Inflammatory macrophage (primary cell): Measurements from ENCODE around the gene CCNQ.

ENCODE experiments used
- DNase-seq, 2 donors: peaks; one replicate each; pipeline ENCODE4 v3.0.0-alpha.2; 2020 to 2022

CCNQ gene

GRCh38 chrX:153595859-153596857 is 2.8 kb downstream of the CCNQ start:
- DNase-seq, result no peak

- no peak for DNase-seq
These were observed 3.6 kb downstream of the CCNQ start for GRCh38 chrX:153595387-153595786.

DNA sequence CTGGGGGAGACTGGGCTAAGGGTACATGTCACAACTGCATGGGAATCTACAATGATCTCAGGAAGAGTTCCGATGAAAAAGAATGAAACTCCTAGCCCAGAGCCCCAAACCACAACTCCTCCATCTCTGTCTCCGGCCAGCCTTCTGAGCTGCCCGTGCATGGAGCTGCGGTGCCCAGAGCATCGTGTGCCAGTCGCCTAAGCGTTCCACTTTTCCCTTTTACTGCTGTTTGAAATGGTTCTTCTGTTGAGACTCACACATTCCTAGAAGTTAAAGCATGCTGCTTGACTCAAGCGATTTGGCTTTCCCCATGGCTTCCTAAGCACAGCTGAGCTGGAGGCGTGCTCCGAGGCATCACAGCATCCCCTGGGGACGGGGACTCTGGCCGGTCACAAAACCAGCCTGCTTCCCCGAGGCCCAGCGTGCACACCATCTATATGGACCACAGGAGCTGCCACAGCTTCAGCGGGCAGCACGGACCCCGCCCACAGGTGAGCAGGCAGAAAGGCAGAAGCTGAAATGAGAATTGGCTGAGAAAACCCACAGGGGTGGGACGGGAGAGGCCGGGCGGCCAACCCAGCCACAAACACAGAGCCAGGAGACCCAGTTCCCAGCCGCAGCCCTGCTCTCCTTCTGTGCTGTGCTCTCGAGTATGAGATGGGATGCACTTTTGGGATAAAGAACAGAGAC is 5.0 kb downstream of the CCNQ start:
- no peak for DNase-seq

- no peak for DNase-seq
These were observed 5.8 kb downstream of the CCNQ start for GRCh38 chrX:153592966-153593688.

DNA sequence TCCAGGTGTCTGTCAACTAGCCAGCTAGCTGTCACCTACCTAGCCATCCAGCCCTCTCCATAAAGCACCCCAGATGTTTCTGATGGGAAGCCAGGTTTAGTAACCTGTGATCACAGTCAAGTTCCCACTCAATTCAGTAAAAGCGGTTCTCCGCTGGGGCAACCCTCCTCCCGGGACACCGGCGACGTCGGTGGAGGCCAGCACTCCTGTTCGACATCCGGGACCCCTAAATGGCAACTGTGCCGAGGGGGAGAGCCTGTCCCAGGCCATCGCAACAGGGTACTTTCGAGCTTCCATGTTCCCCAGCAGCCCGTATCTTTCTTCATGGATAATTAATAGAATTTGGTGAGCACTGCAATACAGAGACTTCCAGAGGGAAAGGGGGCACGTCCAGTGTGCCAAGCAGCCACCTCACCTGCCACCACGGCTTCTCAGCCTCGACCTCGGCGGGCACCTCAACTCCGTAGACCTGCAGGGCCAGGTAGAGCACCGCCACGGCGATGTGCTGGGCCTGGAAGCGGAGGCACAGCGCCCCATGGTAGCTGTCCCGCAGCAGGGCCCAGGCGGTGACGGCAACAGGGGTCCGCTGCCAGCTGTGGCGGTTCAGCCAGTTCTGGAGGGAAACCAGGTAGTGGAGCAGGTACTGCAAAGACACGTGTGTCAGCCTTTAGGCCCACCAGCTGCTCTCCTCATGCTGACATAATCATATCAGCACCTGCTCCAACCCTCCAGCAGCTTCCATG is 6.7 kb downstream of the CCNQ start:
- DNase-seq, result no peak

DNA sequence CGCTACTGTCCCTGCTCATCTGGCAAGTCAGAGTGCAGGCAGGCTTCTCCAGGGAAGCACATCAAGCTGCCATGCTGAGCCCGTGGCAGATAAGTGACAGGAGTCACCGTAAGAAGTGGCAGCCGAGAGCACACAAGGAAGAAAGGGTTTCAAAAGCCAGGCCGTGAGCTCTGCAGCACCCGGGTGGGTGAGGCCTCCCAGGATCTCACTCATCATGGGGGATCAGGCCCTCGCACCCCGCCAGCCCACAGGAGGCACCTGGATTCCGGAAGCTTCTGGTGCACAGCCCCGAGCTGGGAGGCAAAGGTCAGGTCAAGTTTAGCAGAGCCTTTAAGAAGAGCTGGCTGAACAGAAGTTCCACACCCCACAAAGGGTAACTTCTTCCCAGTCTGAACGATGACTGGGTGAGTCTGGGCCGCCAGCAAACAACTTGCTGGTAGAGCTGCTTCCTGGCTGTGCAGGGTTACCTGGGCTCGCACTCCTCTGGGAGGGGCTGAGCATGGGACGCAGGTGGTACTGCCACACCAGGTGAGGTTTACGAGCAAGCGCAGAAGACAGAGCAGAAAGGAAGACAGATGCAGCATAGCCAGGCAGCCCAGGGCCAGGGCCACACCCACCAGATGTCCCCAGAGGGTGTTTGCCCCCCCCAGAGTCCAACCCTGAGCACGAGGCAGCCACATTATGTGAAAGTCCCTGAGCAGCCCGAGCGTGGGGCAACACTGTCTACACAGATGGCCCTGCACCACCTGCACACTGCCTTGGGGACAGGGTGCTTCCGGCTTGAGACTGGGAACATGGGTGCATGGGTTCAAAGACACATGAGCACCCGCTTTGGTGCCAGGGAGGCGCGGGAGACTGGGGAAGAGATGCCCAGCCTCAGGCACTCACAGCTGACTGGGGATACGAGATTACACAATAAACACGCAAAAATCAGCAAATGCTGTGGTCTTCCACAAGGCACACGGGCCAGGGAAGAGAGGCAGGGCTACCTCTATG is 7.7 kb downstream of the CCNQ start:
- DNase-seq, result no peak

DNA sequence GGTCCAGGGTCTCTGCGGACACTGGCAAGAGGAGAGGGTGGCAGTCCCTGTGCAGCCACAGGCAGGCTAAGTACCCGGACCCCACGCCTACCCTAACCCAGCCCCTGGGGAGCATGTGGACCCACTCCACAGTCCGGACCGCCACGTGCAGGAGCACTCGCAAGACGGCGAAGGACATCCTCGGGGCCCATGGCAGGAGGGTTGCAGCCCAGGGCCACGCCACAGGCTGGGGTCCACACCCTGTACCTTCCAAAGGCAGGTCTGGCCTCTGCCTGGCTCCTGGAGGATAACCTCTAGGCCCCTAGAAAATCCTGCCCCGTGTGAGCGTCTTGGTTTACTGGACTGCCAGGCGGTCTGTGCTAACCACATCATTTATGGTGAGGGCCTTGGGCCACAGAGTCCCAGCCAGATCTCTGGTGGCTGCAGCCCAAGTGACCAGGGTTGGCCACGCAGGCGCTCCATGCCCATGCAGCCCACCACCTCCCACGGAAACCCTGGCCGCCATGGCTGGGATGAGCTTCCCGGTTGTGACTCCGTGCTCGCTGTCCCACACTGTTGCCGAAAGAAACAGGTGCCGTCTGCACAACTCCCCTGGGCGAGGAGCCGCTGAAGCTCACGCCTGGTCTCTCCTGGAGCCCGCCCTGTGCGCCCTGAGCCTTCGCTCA is 10.0 kb downstream of the CCNQ start:
- no peak for DNase-seq

DNA sequence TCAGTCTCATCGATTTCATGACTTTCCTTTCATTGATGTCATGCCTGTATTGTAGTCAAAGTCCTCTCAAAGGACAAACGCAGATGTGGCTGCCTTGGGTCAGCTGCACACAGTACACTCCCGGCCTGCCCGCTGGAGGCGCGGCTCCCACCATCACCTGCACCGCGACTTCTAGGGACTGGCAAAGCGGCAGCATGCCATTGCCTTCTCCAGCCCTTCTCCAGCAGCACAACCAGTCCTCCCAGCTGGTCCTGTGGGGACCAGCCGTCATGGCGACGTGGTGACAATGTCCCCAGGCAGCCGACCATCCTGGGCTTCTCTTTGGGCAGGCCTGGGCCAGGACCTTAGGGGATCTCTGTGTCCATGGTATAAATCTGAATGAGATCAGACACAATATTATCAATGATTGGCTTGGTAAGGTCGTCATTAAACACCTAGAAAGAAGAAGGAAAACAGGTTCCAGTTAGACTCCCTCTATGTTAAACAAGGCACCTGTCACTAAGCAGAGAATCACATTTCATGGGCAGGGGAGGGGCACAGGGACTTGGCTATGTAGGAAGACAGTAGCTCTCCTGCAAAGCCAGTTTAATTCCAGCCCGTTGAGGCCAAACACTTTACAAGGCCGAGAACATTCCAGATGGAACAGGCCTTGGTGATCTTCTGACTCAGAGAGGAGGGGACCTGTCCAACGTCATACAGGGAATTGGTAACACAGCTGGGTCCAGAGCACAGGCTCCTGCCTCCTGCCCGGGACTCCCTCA is 10.7 kb downstream of the CCNQ start:
- DNase-seq, result no peak

DNA sequence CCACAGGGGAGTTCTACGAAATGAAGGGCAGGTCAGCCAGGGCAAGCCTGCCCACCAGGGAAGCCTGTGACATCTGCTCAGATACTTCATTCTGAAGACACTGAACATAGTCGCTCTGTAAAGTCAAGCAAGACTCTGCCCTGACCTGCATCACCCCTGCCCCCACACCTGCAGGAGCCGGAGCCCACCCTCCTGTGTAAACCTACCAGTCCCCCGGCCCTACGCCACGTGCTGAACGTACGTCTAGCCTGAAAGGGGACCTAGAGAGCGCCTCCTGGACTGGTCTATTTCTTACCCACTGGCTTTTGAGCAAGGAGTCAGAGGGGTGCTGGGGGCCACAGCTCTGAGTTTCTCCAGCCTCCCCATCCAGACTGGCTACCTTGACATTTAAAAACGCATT is 11.6 kb downstream of the CCNQ start:
- DNase-seq, result no peak

DNA sequence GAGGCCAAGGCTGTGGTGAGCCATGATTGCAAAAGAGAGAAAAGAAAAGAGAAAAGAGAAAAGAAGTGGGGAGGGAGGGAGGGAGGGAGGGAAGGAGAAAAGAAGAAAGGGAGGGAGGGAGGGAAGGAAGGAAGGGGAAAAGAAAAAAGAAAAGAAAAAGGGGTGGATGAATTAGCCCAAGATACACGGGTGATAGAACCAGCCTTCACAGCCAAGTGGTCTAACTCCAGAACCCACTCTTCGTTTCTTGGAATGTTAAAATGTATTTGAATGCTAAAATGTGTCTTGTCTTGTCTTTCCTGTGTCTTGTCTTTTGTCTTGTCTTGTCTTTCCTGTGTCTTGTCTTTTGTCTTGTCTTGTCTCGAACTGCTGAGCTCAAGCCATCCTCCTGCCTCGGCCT is 13.1 kb downstream of the CCNQ start:
- no peak for DNase-seq

- DNase-seq, result no peak
These were observed 15.5 kb downstream of the CCNQ start for GRCh38 chrX:153583433-153583832.

DNA sequence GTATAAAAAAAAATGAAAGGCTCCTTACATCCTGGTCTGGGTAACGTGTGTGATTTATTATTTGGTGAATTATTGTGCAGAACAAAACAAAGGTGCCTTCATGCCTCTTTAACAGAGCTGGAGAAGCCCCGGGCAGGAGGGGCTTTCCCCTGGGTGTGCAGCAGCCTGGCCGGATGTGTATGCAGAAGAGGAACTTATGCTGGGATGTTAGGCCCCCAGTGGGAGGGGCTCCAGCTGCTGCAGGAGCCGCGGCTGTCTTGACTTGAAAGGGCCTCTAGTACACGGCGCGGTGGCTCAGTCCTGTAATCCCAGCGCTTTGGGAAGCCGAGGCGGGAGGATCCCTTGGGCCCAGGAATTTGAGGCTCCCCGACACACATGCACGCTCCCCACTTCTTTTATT is 16.0 kb downstream of the CCNQ start:
- DNase-seq, result peak; percentile 39 to 68

DNA sequence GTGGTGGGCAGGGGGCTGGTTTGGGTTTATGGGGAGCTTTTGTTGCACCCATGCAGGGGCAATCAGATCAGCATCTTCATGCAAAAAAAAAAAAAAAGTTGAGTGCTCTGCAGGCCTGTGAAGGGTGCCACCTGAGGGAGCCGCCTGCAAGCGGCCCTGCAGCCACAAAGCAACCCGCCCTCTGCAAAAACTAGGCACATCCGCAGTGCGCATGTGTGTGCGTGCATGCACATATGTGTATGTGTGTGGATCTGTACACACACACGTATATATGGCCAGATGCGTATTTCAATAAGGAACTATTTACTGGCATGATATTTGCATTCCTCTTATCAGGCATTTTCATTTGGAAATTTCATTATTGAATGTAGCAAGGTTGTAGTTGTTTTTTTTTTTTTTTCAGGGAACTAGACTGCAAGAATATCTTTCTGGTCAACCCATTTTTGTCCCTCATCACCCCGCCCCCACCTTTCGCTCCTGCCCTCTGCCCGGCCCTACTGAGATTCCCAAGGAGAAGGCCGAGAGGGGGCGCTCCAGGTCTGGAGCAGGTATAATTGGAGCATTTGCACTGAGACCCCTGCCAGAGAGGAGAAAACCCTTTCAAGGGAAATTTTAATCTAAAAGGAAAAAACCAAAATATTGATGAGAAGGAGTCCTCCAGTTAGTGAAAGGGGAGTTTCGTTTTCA is 18.1 kb downstream of the CCNQ start:
- no peak for DNase-seq

DNA sequence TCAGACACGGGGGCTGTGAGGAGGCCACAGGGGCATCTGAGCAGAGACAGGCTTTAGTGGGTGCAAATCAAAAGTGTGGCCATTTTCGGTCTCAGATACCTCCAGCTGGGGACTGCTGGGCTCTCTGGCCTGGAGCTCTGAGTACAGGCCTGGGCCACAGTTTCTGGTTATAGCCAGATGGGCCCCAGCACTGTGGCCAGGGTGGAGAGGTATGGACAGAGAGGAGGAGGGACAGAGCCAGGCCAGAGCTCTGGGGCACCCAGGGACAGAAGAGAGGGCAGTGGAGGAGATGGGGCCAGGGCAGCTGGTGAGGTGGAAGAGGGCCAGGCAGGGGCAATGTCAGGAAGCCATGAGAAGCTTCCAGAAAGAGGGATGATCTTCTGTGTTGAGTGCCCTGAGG is 20.1 kb downstream of the CCNQ start:
- DNase-seq, result no peak

DNA sequence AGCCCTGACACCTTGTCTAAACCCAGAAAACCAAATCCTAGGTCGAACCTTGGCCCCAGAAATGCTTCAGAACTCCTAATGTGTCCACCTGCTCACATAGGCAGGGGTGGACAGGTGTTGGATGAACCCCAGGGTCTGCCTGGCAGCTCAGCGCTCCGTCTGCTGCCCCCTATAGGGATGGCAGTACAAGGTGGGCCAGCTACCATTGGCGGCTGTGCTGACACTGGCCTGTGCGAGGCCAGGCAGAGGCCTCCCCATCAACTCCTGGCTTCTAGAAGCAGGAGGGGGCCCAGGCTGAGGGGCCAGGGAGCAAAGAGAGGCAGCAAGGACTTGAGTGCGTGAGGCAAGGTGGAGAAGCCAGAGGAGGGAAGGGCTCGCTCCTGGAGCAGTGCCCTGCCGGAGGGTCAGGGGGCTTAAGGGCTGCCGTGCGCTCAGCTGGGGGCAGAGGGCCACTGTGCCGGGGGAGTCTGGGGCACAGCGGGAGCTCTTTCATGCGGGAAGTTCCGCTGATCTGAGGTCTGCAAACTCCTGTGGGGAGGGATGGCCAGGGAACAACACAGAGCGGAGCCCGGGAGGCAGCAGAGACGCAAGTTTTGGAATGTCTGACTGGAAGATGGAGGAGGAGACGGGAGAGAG is 20.6 kb downstream of the CCNQ start:
- no peak for DNase-seq

DNA sequence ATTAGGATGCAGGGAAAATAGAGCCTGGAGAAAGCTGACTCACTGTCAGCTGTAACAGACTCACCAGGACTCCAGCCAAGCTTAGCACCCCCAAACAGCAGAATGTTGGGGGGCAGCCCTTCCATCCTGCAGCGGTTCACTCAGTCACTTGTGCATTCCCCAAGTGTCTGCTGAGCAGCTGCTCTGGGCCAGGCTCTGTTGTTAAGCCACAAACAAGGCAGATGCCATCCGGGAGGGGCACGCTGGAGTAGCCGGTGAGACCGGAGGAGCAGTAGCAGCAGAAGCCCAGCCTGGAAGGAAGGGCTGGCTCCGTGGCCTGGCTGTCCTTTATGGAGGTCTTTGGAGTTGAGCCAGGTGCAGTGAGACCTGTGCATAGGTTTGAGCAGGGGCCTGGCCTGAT is 22.0 kb downstream of the CCNQ start:
- no peak for DNase-seq

DNA sequence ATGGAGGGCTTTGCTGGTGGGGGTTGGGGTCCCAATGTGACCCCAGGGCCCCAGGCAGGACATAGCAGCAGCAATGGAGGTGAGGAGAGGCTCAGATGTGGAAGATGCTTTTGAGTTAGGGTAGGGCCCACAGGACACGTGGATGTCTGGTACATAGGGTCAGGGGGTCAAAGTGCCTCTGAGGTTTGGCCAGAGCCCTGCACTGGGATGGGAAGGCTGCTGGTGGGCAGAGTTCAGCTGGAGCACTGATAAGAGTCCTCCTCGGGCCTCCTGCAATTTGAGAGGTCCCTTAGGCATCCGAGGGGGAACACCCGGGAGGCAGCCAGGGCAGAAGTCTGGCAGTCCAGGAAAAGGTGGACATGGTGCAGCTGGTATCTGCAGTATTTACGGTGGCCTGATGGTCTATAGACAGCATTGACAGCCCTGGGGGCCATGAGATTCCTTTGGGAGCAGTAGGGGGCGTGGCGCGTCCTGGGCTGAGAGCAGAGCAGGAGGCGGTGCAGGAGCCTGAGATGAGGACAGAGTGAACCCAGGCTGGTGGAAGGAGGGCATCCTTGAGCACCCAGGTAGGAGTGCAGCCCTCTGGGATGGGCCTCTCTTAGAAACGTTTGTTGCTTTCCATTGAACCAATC is 22.6 kb downstream of the CCNQ start:
- no peak for DNase-seq

DNA sequence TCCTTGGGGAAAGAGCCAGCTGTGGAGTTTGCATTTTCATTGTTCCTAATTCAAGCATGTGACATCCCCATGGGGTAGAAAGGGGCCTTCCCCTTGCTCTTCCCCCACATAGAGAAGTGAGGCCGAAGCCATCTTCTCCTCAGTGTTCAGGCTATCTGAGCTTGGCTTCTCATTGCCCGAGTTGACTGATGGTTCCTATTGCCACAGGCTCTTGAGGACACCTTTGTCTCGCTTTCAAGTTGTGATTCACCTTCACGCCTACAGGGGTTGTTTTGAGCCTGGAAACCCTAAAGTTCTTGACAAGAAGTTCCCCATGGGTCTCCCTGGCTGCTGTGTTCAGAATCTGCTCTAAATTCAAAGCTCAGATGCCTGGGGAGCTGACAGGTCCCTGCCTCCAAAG is 25.0 kb downstream of the CCNQ start:
- peak in 1 of 2 donors; percentile 13 for DNase-seq
